GM23248 (cell line): ENCODE data around the gene ACTN1.

Source experiments
- EZH2 ChIP-seq: fragments of 200-600 bp; sonication (generic); IDR thresholded peaks from 2 replicates; pipeline ENCODE4 v1.6.1; 2018; ENCODE audit warnings: antibody characterized with exemption, mild to moderate bottlenecking; ENCODE audit not compliant: insufficient read depth, poor library complexity, severe bottlenecking
- EZH2phosphoT487 ChIP-seq: fragments of 200-600 bp; sonication (generic); IDR thresholded peaks from 2 replicates; pipeline ENCODE4 v1.6.1; 2018; ENCODE audit warnings: antibody characterized with exemption, moderate library complexity, mild to moderate bottlenecking, low read depth; ENCODE audit not compliant: insufficient read depth

- TF ChIP-seq EZH2phosphoT487 (no peak), EZH2 (no peak)
These were observed 4.2 kb downstream of the ACTN1 start for GRCh38 chr14:68974759-68975347.
